DND-41 (cell line): ENCODE measurements around the gene TSGA10.
"Not testable (repeated sequence)": the region's sequence is repeated elsewhere in the genome, so short reads cannot be mapped to it uniquely, and the experiment has no call there.

Experiments used
- ATAC-seq: fragments of 200-7000 bp; cut with Tn5 transposase; 3 replicates; pipeline ENCODE4 v1.9.1; 2021; ENCODE audit warnings: low read depth; ENCODE audit not compliant: insufficient read depth
- DNase-seq: peaks from one replicate; pipeline ENCODE4 v3.0.0-alpha.2; 2020
- H2AFZ ChIP-seq: 2 replicates; pipeline ENCODE4 v1.6.0; 2012; ENCODE audit warnings: low read depth, low read length
- H3K27ac ChIP-seq: 2 replicates; pipeline ENCODE4 v1.5.1; 2012; ENCODE audit warnings: low read length, inconsistent platforms
- H3K27me3 ChIP-seq: fragments of 200-600 bp; sonication (generic); 2 replicates; pipeline ENCODE4 v1.6.0; 2012; ENCODE audit warnings: low read length, mild to moderate bottlenecking, inconsistent platforms; ENCODE audit not compliant: insufficient read depth, poor library complexity
- H3K36me3 ChIP-seq: 2 replicates; pipeline ENCODE4 v1.5.1; 2012; ENCODE audit warnings: low read length, inconsistent platforms; ENCODE audit not compliant: insufficient read depth
- H3K4me1 ChIP-seq: 2 replicates; pipeline ENCODE4 v1.5.1; 2012; ENCODE audit warnings: mild to moderate bottlenecking, low read length; ENCODE audit not compliant: insufficient read depth
- H3K4me2 ChIP-seq: 2 replicates; pipeline ENCODE4 v1.6.0; 2012; ENCODE audit warnings: mild to moderate bottlenecking, moderate library complexity, low read length, inconsistent platforms; ENCODE audit not compliant: insufficient read depth
- H3K4me3 ChIP-seq, 2 experiments: fragments of 200-600 bp in 1 of 2; shearing (Covaris generic) in 1 of 2; 2 replicates each; pipeline ENCODE4 v1.5.1; 2012 to 2016; ENCODE audit warnings: inconsistent platforms in 2 of 2, low read length in 2 of 2, mild to moderate bottlenecking in 2 of 2, low read depth in 1 of 2, moderate library complexity in 1 of 2
- H3K79me2 ChIP-seq: 2 replicates; pipeline ENCODE4 v1.6.0; 2012; ENCODE audit warnings: low read length, inconsistent platforms; ENCODE audit not compliant: insufficient read depth
- H3K9ac ChIP-seq: 2 replicates; pipeline ENCODE4 v1.6.0; 2012; ENCODE audit warnings: low read depth, mild to moderate bottlenecking, inconsistent platforms, low read length, moderate library complexity
- H3K9me3 ChIP-seq: 2 replicates; pipeline ENCODE4 v1.5.1; 2012; ENCODE audit warnings: low read length, moderate library complexity, mild to moderate bottlenecking, inconsistent platforms; ENCODE audit not compliant: insufficient read depth, severe bottlenecking
- H4K20me1 ChIP-seq: 2 replicates; pipeline ENCODE4 v1.6.0; 2012; ENCODE audit warnings: low read length; ENCODE audit not compliant: insufficient read depth
- EZH2 ChIP-seq: IDR thresholded peaks from 3 replicates; pipeline ENCODE4 v1.6.1; 2012; ENCODE audit warnings: borderline replicate concordance, low read depth, mild to moderate bottlenecking, moderate library complexity, low read length, inconsistent platforms; ENCODE audit not compliant: severe bottlenecking
- TF ChIP-seq, protein P1 (sequence below): IDR thresholded peaks from 2 replicates; pipeline ENCODE4 v1.5.1; 2012; ENCODE audit warnings: borderline replicate concordance, low read length, moderate library complexity, mild to moderate bottlenecking; ENCODE audit not compliant: poor library complexity, severe bottlenecking; ENCODE audit errors: extremely low read depth

TSGA10 gene

DNA sequence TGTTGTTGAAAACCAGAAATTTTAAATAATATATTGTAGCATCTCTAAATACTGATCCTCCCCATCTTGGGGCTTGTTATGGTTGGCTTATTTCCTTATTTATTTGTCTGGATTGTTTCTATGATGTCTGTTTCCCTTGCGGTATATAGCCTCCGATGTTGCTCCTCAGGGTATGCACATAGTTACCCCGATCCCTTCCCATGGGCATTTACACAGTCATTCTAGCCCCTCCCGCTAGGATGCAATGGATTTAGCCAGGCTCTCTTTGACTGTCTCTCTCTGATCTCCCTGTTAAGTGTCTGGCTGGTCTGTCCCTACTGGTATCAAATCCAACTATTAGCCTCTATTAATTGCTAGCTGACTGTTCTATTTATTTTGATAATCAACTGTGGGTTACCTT, 126.9 kb downstream of the TSGA10 start:
- ATAC-seq, result no peak
- TF ChIP-seq, protein P1, sequence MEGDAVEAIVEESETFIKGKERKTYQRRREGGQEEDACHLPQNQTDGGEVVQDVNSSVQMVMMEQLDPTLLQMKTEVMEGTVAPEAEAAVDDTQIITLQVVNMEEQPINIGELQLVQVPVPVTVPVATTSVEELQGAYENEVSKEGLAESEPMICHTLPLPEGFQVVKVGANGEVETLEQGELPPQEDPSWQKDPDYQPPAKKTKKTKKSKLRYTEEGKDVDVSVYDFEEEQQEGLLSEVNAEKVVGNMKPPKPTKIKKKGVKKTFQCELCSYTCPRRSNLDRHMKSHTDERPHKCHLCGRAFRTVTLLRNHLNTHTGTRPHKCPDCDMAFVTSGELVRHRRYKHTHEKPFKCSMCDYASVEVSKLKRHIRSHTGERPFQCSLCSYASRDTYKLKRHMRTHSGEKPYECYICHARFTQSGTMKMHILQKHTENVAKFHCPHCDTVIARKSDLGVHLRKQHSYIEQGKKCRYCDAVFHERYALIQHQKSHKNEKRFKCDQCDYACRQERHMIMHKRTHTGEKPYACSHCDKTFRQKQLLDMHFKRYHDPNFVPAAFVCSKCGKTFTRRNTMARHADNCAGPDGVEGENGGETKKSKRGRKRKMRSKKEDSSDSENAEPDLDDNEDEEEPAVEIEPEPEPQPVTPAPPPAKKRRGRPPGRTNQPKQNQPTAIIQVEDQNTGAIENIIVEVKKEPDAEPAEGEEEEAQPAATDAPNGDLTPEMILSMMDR, result no peak
- TF ChIP-seq EZH2, result no peak
- no peak overlapping the region for H3K9ac ChIP-seq
- H3K4me2 ChIP-seq, result no peak overlapping the region
- H3K79me2 ChIP-seq, result no peaks in the 10 kb centered on the region
- no peak overlapping the region for H2AFZ ChIP-seq
- no peak overlapping the region for H3K4me3 ChIP-seq
- no peaks in the 10 kb centered on the region for H3K4me1 ChIP-seq
- no peaks in the 10 kb centered on the region for H3K27me3 ChIP-seq
- H3K9me3 ChIP-seq, result peaks cover 3% of the 10 kb centered on the region
- no peaks in the 10 kb centered on the region for H3K36me3 ChIP-seq
- no peak for DNase-seq
- H4K20me1 ChIP-seq, result no peaks in the 10 kb centered on the region
- H3K27ac ChIP-seq, result no peak overlapping the region

GRCh38 chr2:99000708-99001107, 154.0 kb downstream of the TSGA10 start:
- Histone ChIP-seq H3K27me3 (no peaks in the 10 kb centered on the region), H3K4me3 (no peak overlapping the region), H3K9ac (no peak overlapping the region), H3K4me1 (no peaks in the 10 kb centered on the region), H3K27ac (no peak overlapping the region), H2AFZ (no peak overlapping the region), H3K9me3 (peaks cover 5% of the 10 kb centered on the region), H3K4me2 (no peak overlapping the region), H3K36me3 (no peaks in the 10 kb centered on the region), H3K79me2 (no peaks in the 10 kb centered on the region), H4K20me1 (no peaks in the 10 kb centered on the region)
- DNase-seq (no peak), ATAC-seq (no peak)
- TF ChIP-seq, protein P1, result no peak
- TF ChIP-seq EZH2, result no peak

DNA sequence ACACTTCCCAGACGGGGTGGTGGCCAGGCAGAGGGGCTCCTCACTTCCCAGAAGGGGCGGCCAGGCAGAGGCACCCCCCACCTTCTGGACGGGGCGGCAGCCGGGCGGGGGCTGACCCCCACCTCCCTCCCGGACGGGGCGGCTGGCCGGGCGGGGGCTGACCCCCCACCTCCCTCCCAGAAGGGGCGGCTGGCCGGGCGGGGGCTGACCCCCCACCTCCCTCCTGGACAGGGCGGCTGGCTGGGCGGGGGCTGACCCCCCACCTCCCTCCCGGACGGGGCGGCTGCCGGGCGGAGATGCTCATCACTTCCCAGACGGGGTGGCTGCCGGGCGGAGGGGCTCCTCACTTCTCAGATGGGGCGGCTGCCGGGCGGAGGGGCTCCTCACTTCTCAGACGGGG, 166.0 kb downstream of the TSGA10 start:
- H3K27ac ChIP-seq, H3K9me3 ChIP-seq, DNase-seq, H3K27me3 ChIP-seq, H2AFZ ChIP-seq, H3K9ac ChIP-seq, H3K4me2 ChIP-seq, H3K4me3 ChIP-seq, H4K20me1 ChIP-seq, ATAC-seq, H3K36me3 ChIP-seq, H3K4me1 ChIP-seq, H3K79me2 ChIP-seq: not testable (repeated sequence)

GRCh38 chr2:98985905-98986666, 168.7 kb downstream of the TSGA10 start:
- no peak for TF ChIP-seq EZH2
- TF ChIP-seq, protein P1, result no peak
- H3K27me3 ChIP-seq, result no peaks in the 10 kb centered on the region
- no peak for ATAC-seq
- H3K79me2 ChIP-seq, result no peaks in the 10 kb centered on the region
- no peak overlapping the region for H3K9ac ChIP-seq
- no peak overlapping the region for H3K4me2 ChIP-seq
- no peaks in the 10 kb centered on the region for H3K4me1 ChIP-seq
- no peak overlapping the region for H2AFZ ChIP-seq
- no peaks in the 10 kb centered on the region for H3K9me3 ChIP-seq
- no peak overlapping the region for H3K4me3 ChIP-seq
- H3K36me3 ChIP-seq, result no peaks in the 10 kb centered on the region
- no peak for DNase-seq
- H3K27ac ChIP-seq, result no peak overlapping the region
- no peaks in the 10 kb centered on the region for H4K20me1 ChIP-seq
